Sigmoid colon (tissue), 7 donors: ENCODE results near the gene TMEM167B. TPM values are rescaled to one million over a fixed set of nuclear protein-coding genes. Genes with fewer than 3 reads are reported as not detected.

Source experiments
- DNase-seq: peaks from one replicate; pipeline ENCODE4 v3.0.0-alpha.2; 2019
- H3K27ac ChIP-seq, 4 donors: fragments of 200-600 bp; sonication (generic); one replicate each; pipeline ENCODE4 v1.5.1; 2016 to 2019; ENCODE audit warnings: mild to moderate bottlenecking in 1 of 4
- H3K27me3 ChIP-seq, 3 donors: fragments of 200-600 bp; sonication (generic); one replicate each; pipeline ENCODE4 v1.5.1; 2019; ENCODE audit warnings: mild to moderate bottlenecking in 1 of 3
- H3K36me3 ChIP-seq, 4 donors: fragments of 200-600 bp; sonication (generic); one replicate each; pipeline ENCODE4 v1.5.1; 2016 to 2019
- H3K4me1 ChIP-seq, 4 donors: fragments of 200-600 bp; sonication (generic); one replicate each; pipeline ENCODE4 v1.5.1; 2017 to 2019
- H3K4me3 ChIP-seq, 4 donors: fragments of 200-600 bp; sonication (generic); one replicate each; pipeline ENCODE4 v1.5.1; 2017 to 2019; ENCODE audit warnings: mild to moderate bottlenecking in 2 of 4, moderate library complexity in 1 of 4
- H3K9me3 ChIP-seq, 4 donors: fragments of 200-600 bp in 3 of 4; sonication (generic) in 3 of 4; one replicate each; pipeline versions ENCODE4 v1.5.1 to v1.6.1; 2013 to 2019
- CTCF ChIP-seq, 4 experiments: fragments of 450-650 bp in 3 of 4; fragments of 200-600 bp in 1 of 4; IDR thresholded peaks; one replicate each; pipeline ENCODE4 v1.5.1; 2016 to 2019; ENCODE audit warnings: antibody characterized with exemption in 4 of 4, mild to moderate bottlenecking in 3 of 4, moderate library complexity in 2 of 4
- EP300 ChIP-seq, 4 donors: sonication (generic); formaldehyde crosslinking; IDR thresholded peaks; one replicate each; pipeline ENCODE4 v1.6.1; 2017; ENCODE audit warnings: antibody characterized with exemption in 4 of 4
- POLR2A ChIP-seq, 2 donors: fragments of 450-650 bp; IDR thresholded peaks; one replicate each; pipeline ENCODE4 v1.6.1; 2016; ENCODE audit warnings: antibody characterized with exemption in 2 of 2, mild to moderate bottlenecking in 2 of 2, moderate library complexity in 2 of 2
- POLR2AphosphoS5 ChIP-seq, 4 donors: sonication (generic); formaldehyde crosslinking; IDR thresholded peaks; one replicate each; pipeline ENCODE4 v1.6.1; 2017; ENCODE audit warnings: antibody characterized with exemption in 4 of 4
- WGBS, 2 donors: extraction: QIAGEN DNeasy Blood & Tissue Kit; methylation state at CpG; one replicate each; pipeline ENCODE4 v1.1.7; 2013; 5-methylcytosine and 5-hydroxymethylcytosine counted together
- intact Hi-C: fragments of 100-400 bp; cut with DNase I; formaldehyde crosslinking; loops from one replicate; pipeline ENCODE4 v1.15.1; 2023
- polyA plus RNA-seq, 3 donors: library from polyadenylated mRNA; stranded (reverse); fragments of 200-250 nt; gene quantifications; one replicate each; pipeline ENCODE4 v1.2.3, GENCODE V29; 2013
- total RNA-seq, 4 donors: library from RNA; depleted of rRNA; stranded (reverse); fragments of >200 nt; gene quantifications; one replicate each; pipeline ENCODE4 v1.1.0, GENCODE V29; 2016
- donor health status: healthy with polysubstance abuse.
- donor health status: Bipolar disorder and iron deficiency.
- donor health status: healthy.

The TMEM167B gene
- total and polyA plus RNA-seq, 7 donors, result 16.2 to 33.2 (median 22.7) TPM

GRCh38 chr1:109079240-109079622 lies 11.3 kb upstream of the TMEM167B start:
- DNase-seq, result no peak
- Histone ChIP-seq H3K27ac (peak overlapping the region in 1 of 4 donors; percentile 70), H3K27me3 (no peaks in the 10 kb centered on the region), H3K36me3 (no peaks in the 10 kb centered on the region), H3K4me1 (peaks cover 0 to 15% (median 13%) of the 10 kb centered on the region in 4 donors), H3K4me3 (no peak overlapping the region), H3K9me3 (no peaks in the 10 kb centered on the region)
- intact Hi-C loops, result loop anchor here (5.0 kb wide), 1 partner anchor 33 kb away; the partner anchor contains the start of gene ELAPOR1
- no peak for TF ChIP-seq EP300 (IDR thresholded peaks at IDR 0.05)
- no peak for TF ChIP-seq POLR2AphosphoS5 (IDR thresholded peaks at IDR 0.05)
- no peak for TF ChIP-seq POLR2A (IDR thresholded peaks at IDR 0.05)
- 95 to 96% methylated on average over 2 of the region's 2 CpGs for WGBS, 2 donors

- TF ChIP-seq POLR2AphosphoS5 (IDR thresholded peaks at IDR 0.05), result no peak
- no peak for TF ChIP-seq CTCF (IDR thresholded peaks at IDR 0.05)
- TF ChIP-seq EP300 (IDR thresholded peaks at IDR 0.05), result no peak
- no peak for TF ChIP-seq POLR2A (IDR thresholded peaks at IDR 0.05)
- H3K27me3 ChIP-seq, result no peaks in the 10 kb centered on the region
- H3K36me3 ChIP-seq, result no peaks in the 10 kb centered on the region
- H3K27ac ChIP-seq, result peak overlapping the region; percentile 12 to 70 (median 30)
- DNase-seq, result no peak
- H3K4me1 ChIP-seq, result peaks cover 0 to 6% (median 3%) of the 10 kb centered on the region in 4 donors
- WGBS, 2 donors, result 86 to 87% methylated on average over 5 of the region's 5 CpGs
- intact Hi-C loops, result no loop called here
- H3K9me3 ChIP-seq, result no peaks in the 10 kb centered on the region
- no peak overlapping the region for H3K4me3 ChIP-seq
Measured at GRCh38 chr1:109080441-109081082, 10.0 kb upstream of the TMEM167B start.

- H3K4me1 ChIP-seq, result no peaks in the 10 kb centered on the region
- no peak for TF ChIP-seq POLR2A (IDR thresholded peaks at IDR 0.05)
- TF ChIP-seq EP300 (IDR thresholded peaks at IDR 0.05), result no peak
- TF ChIP-seq POLR2AphosphoS5 (IDR thresholded peaks at IDR 0.05), result no peak
- TF ChIP-seq CTCF (IDR thresholded peaks at IDR 0.05), result no peak
- no peak for DNase-seq
- intact Hi-C loops, result no loop called here
- WGBS, 2 donors, result 91 to 93% methylated on average over 3 of the region's 3 CpGs
- peak overlapping the region in 2 of 4 donors; percentile 11 for H3K27ac ChIP-seq
- no peaks in the 10 kb centered on the region for H3K9me3 ChIP-seq
- H3K36me3 ChIP-seq, result no peaks in the 10 kb centered on the region
- no peaks in the 10 kb centered on the region for H3K27me3 ChIP-seq
- H3K4me3 ChIP-seq, result no peak overlapping the region
Measured at GRCh38 chr1:109083501-109083900, 7.1 kb upstream of the TMEM167B start.

GRCh38 chr1:109083923-109084322 lies 6.6 kb upstream of the TMEM167B start:
- TF ChIP-seq POLR2AphosphoS5 (IDR thresholded peaks at IDR 0.05) (no peak), CTCF (IDR thresholded peaks at IDR 0.05) (no peak)
- 62 to 78% methylated on average over 1 of the region's 1 CpG for WGBS, 2 donors
- peak overlapping the region in 1 of 4 donors; percentile 11 for H3K27ac ChIP-seq
- H3K9me3 ChIP-seq, result no peaks in the 10 kb centered on the region
- intact Hi-C loops, result no loop called here
- no peaks in the 10 kb centered on the region for H3K36me3 ChIP-seq
- H3K27me3 ChIP-seq, result no peaks in the 10 kb centered on the region
- no peak overlapping the region for H3K4me3 ChIP-seq
- peaks cover 0 to 1% (median 0%) of the 10 kb centered on the region in 4 donors for H3K4me1 ChIP-seq
- DNase-seq, result no peak

GRCh38 chr1:109084563-109085517 lies 5.7 kb upstream of the TMEM167B start:
- 91% methylated on average over 13 of the region's 13 CpGs for WGBS, 2 donors
- intact Hi-C loops, result no loop called here
- Histone ChIP-seq H3K27ac (no peak overlapping the region), H3K27me3 (no peaks in the 10 kb centered on the region), H3K4me3 (no peak overlapping the region), H3K36me3 (no peaks in the 10 kb centered on the region), H3K9me3 (no peaks in the 10 kb centered on the region), H3K4me1 (peaks cover 0 to 10% (median 1%) of the 10 kb centered on the region in 4 donors)
- TF ChIP-seq POLR2AphosphoS5 (IDR thresholded peaks at IDR 0.05) (no peak), CTCF (IDR thresholded peaks at IDR 0.05) (no peak), EP300 (IDR thresholded peaks at IDR 0.05) (no peak), POLR2A (IDR thresholded peaks at IDR 0.05) (no peak)
- DNase-seq, result no peak
